K562 (cell line): ENCODE data around the gene CEMP1. TPM values are rescaled to one million over a fixed set of nuclear protein-coding genes. Genes with fewer than 3 reads are reported as not detected.

Source experiments
- BRD4 ChIP-seq: fragments of 200-600 bp; sonication (generic); IDR thresholded peaks from 2 replicates; pipeline ENCODE4 v1.6.1; 2017; ENCODE audit warnings: inconsistent platforms
- EP300 ChIP-seq: IDR thresholded peaks from 2 replicates; pipeline ENCODE4 v1.6.1; 2012; ENCODE audit warnings: low read length, improper control_type of control experiment
- HCFC1 ChIP-seq: IDR thresholded peaks from 2 replicates; pipeline ENCODE4 v1.6.1; 2012; ENCODE audit warnings: low read depth, low read length, improper control_type of control experiment
- HNRNPK ChIP-seq: fragments of 200-400 bp; formaldehyde crosslinking; IDR thresholded peaks from one replicate; pipeline ENCODE4 v1.6.1; 2018; ENCODE audit warnings: mild to moderate bottlenecking, low read depth, low read length; ENCODE audit not compliant: poor library complexity, severe bottlenecking
- LEF1 ChIP-seq: fragments of 450-650 bp; IDR thresholded peaks from 2 replicates; pipeline ENCODE4 v1.6.1; 2016; ENCODE audit warnings: mild to moderate bottlenecking
- MTA3 ChIP-seq: fragments of 450-650 bp; formaldehyde crosslinking; IDR thresholded peaks from 2 replicates; pipeline ENCODE4 v1.6.1; 2017; ENCODE audit warnings: mild to moderate bottlenecking, borderline replicate concordance
- MYC ChIP-seq, 2 experiments: fragments of 250-450 bp in 1 of 2; sonication (Bioruptor Pico) in 1 of 2; IDR thresholded peaks; 2 replicates each; pipeline versions ENCODE4 v1.5.1 to v1.6.1; 2012 to 2021; ENCODE audit warnings: low read depth in 2 of 2, borderline replicate concordance in 1 of 2, improper control_type of control experiment in 1 of 2, low read length in 1 of 2, mild to moderate bottlenecking in 1 of 2, moderate library complexity in 1 of 2
- NR3C1 ChIP-seq: sonication (generic); formaldehyde crosslinking; IDR thresholded peaks from 2 replicates; pipeline ENCODE4 v1.8.1; 2022; ENCODE audit warnings: missing genetic modification reagents
- POLR2AphosphoS5 ChIP-seq: IDR thresholded peaks from 2 replicates; pipeline ENCODE4 v1.6.1; 2011; ENCODE audit warnings: mild to moderate bottlenecking, low read depth, low read length, moderate library complexity; ENCODE audit not compliant: control insufficient read depth, insufficient read depth
- PTTG1 ChIP-seq: fragments of 450-650 bp; IDR thresholded peaks from 2 replicates; pipeline ENCODE4 v1.6.1; 2016; ENCODE audit warnings: low read depth, mild to moderate bottlenecking, missing genetic modification characterization, missing compliant biosample characterization
- RFX1 ChIP-seq: fragments of 450-650 bp; IDR thresholded peaks from 2 replicates; pipeline ENCODE4 v1.6.1; 2016; ENCODE audit warnings: mild to moderate bottlenecking, moderate library complexity
- TBP ChIP-seq: optimal IDR thresholded peaks from 2 replicates; pipeline ENCODE3; 2011; ENCODE audit warnings: low read depth, low read length, improper control_type of control experiment
- ZBTB7A ChIP-seq: IDR thresholded peaks from 2 replicates; pipeline ENCODE4 v1.6.1; 2011; ENCODE audit warnings: low read depth, mild to moderate bottlenecking, low read length, moderate library complexity, borderline replicate concordance; ENCODE audit not compliant: control insufficient read depth
- ZNF282 ChIP-seq: sonication (generic); formaldehyde crosslinking; IDR thresholded peaks from 2 replicates; pipeline ENCODE4 v1.8.1; 2023; ENCODE audit warnings: missing genetic modification reagents
- ZNF316 ChIP-seq: fragments of 450-650 bp; IDR thresholded peaks from 2 replicates; pipeline ENCODE4 v1.6.1; 2016
- polyA plus RNA-seq, 8 experiments: library from polyadenylated mRNA; depleted of rRNA in 4 of 8; stranded (reverse) in 5 of 8; unstranded in 3 of 8; fragments of >200 nt; fragmentation: Nextera tagmentation in 2 of 8; fragmentation: Illumina TruSeq in 1 of 8; extraction: Ambion mirVana in 2 of 8; extraction: Trizol in 1 of 8; gene quantifications; 2 replicates each; pipeline versions ENCODE4 v1.2.1 to v1.2.3, GENCODE V29; 2011 to 2014; ENCODE audit warnings: inconsistent platforms in 1 of 8, missing spikeins in 1 of 8
- total RNA-seq, 7 experiments: library from RNA; depleted of rRNA in 6 of 7; stranded (reverse); fragments of >200 nt in 6 of 7; fragmentation: Illumina TruSeq in 2 of 7; extraction: Trizol in 2 of 7; gene quantifications; 2 replicates each; pipeline versions ENCODE4 v1.2.1 to v1.2.3, GENCODE V29; 2011 to 2021; ENCODE audit warnings: low replicate concordance in 1 of 7
- TF ChIP-seq, protein P1 (sequence below): fragments of 450-650 bp; IDR thresholded peaks from 2 replicates; pipeline ENCODE4 v1.7.1; 2018; ENCODE audit warnings: mild to moderate bottlenecking, low read depth; ENCODE audit not compliant: partially characterized antibody
- TF ChIP-seq, protein P2 (sequence below): sonication (generic); formaldehyde crosslinking; IDR thresholded peaks from 2 replicates; pipeline ENCODE4 v1.8.0; 2022; ENCODE audit warnings: mild to moderate bottlenecking, missing genetic modification reagents, borderline replicate concordance
- TF ChIP-seq, protein P3 (sequence below): fragments of 450-650 bp; IDR thresholded peaks from 2 replicates; pipeline ENCODE4 v1.6.1; 2014; ENCODE audit warnings: low read depth, mild to moderate bottlenecking, moderate library complexity, borderline replicate concordance
- TF ChIP-seq, protein P4 (sequence below), 2 experiments: fragments of 450-650 bp; conservative IDR thresholded peaks; 2 replicates each; pipeline ENCODE4 v1.6.1; 2017; ENCODE audit warnings: mild to moderate bottlenecking in 2 of 2, moderate library complexity in 2 of 2

The CEMP1 gene
- total and polyA plus RNA-seq, 9 of the 15 experiments (the other 6 are each of a cell fraction or from before 2014, with no cell fraction given), result 0.05 to 0.45 TPM; not detected in 7

DNA sequence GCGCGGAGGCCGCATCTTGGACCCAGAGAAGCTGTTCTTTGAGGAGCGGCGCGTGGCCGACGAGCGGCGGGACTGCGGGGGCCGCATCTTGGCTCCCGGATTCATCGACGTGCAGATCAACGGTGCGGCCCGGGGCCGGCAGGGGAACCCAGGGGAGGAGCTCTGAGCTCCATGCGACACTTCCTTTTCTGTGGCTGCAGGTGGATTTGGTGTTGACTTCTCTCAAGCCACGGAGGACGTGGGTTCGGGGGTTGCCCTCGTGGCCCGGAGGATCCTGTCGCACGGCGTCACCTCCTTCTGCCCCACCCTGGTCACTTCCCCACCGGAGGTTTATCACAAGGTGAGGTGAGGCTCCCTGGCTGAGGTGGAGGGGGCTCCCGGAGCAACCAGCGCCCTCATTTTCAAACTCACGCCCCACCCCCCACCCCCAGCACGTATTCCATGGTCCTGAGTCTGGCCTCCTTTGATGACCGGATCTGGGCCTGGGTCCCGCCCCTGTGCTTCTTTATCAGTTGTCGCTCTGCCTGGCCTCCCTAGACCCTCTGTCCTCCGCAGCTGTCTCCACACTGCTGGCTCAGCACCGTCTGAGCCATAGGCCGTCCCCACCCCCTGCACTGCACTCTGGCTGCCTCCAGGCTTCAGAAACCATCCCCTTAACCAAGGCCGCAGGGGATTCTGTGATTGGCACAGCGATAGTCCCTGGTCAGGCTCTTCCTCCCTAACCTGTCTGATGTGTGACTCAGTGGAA lies 10.2 kb downstream of the CEMP1 start (continued):
- TF ChIP-seq, protein P1, sequence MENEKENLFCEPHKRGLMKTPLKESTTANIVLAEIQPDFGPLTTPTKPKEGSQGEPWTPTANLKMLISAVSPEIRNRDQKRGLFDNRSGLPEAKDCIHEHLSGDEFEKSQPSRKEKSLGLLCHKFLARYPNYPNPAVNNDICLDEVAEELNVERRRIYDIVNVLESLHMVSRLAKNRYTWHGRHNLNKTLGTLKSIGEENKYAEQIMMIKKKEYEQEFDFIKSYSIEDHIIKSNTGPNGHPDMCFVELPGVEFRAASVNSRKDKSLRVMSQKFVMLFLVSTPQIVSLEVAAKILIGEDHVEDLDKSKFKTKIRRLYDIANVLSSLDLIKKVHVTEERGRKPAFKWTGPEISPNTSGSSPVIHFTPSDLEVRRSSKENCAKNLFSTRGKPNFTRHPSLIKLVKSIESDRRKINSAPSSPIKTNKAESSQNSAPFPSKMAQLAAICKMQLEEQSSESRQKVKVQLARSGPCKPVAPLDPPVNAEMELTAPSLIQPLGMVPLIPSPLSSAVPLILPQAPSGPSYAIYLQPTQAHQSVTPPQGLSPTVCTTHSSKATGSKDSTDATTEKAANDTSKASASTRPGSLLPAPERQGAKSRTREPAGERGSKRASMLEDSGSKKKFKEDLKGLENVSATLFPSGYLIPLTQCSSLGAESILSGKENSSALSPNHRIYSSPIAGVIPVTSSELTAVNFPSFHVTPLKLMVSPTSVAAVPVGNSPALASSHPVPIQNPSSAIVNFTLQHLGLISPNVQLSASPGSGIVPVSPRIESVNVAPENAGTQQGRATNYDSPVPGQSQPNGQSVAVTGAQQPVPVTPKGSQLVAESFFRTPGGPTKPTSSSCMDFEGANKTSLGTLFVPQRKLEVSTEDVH, result no peak
- TF ChIP-seq LEF1 (0 out of 2 replicates have a peak, but pooled peaks have one; percentile 33), ZNF316 (peak; percentile 66), RFX1 (no peak), BRD4 (no peak), MYC (IDR thresholded peaks at IDR 0.05; ENCODE audit: low read depth, low read length) (peak; percentile 45; the same call in 1 of the 2 replicates), MYC (CRISPR knock-in tag; IDR thresholded peaks at IDR 0.05; ENCODE audit: borderline replicate concordance, low read depth) (peak; percentile 54; the same call in 1 of the 2 replicates), NR3C1 (CRISPR knock-in tag) (no peak), ZNF282 (no peak), PTTG1 (tag) (no peak), POLR2AphosphoS5 (0 out of 2 replicates have a peak, but pooled peaks have one; percentile 28), HNRNPK (no peak), HCFC1 (peak; percentile 32; the same call in 1 of the 2 replicates), EP300 (no peak), ZBTB7A (peak; percentile 88), MTA3 (0 out of 2 replicates have a peak, but pooled peaks have one; percentile 38), TBP (peak; percentile 13)
- TF ChIP-seq, protein P2, sequence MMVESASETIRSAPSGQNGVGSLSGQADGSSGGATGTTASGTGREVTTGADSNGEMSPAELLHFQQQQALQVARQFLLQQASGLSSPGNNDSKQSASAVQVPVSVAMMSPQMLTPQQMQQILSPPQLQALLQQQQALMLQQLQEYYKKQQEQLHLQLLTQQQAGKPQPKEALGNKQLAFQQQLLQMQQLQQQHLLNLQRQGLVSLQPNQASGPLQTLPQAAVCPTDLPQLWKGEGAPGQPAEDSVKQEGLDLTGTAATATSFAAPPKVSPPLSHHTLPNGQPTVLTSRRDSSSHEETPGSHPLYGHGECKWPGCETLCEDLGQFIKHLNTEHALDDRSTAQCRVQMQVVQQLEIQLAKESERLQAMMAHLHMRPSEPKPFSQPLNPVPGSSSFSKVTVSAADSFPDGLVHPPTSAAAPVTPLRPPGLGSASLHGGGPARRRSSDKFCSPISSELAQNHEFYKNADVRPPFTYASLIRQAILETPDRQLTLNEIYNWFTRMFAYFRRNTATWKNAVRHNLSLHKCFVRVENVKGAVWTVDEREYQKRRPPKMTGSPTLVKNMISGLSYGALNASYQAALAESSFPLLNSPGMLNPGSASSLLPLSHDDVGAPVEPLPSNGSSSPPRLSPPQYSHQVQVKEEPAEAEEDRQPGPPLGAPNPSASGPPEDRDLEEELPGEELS, result no peak
- TF ChIP-seq, protein P3, sequence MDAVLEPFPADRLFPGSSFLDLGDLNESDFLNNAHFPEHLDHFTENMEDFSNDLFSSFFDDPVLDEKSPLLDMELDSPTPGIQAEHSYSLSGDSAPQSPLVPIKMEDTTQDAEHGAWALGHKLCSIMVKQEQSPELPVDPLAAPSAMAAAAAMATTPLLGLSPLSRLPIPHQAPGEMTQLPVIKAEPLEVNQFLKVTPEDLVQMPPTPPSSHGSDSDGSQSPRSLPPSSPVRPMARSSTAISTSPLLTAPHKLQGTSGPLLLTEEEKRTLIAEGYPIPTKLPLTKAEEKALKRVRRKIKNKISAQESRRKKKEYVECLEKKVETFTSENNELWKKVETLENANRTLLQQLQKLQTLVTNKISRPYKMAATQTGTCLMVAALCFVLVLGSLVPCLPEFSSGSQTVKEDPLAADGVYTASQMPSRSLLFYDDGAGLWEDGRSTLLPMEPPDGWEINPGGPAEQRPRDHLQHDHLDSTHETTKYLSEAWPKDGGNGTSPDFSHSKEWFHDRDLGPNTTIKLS, result no peak
- TF ChIP-seq, protein P4, sequence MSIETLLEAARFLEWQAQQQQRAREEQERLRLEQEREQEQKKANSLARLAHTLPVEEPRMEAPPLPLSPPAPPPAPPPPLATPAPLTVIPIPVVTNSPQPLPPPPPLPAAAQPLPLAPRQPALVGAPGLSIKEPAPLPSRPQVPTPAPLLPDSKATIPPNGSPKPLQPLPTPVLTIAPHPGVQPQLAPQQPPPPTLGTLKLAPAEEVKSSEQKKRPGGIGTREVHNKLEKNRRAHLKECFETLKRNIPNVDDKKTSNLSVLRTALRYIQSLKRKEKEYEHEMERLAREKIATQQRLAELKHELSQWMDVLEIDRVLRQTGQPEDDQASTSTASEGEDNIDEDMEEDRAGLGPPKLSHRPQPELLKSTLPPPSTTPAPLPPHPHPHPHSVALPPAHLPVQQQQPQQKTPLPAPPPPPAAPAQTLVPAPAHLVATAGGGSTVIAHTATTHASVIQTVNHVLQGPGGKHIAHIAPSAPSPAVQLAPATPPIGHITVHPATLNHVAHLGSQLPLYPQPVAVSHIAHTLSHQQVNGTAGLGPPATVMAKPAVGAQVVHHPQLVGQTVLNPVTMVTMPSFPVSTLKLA (conservative IDR thresholded peaks at IDR 0.05), result peak in 1 of 2 experiments; percentile 65; a peak in 3 of 4 replicates
